ENCODE measurements around the gene MKI67.
A peak's percentile ranks its signal among the peaks of the same experiment; 100 is the strongest.
"Not testable (repeated sequence)": the region's sequence is repeated elsewhere in the genome, so short reads cannot be mapped to it uniquely, and the experiment has no call there.

Gene MKI67

GRCh38 chr10:128150045-128150493 lies 23.8 kb upstream of the MKI67 start:
- DNase-seq (ENCODE audit: low read depth): peak; percentile 62

DNA sequence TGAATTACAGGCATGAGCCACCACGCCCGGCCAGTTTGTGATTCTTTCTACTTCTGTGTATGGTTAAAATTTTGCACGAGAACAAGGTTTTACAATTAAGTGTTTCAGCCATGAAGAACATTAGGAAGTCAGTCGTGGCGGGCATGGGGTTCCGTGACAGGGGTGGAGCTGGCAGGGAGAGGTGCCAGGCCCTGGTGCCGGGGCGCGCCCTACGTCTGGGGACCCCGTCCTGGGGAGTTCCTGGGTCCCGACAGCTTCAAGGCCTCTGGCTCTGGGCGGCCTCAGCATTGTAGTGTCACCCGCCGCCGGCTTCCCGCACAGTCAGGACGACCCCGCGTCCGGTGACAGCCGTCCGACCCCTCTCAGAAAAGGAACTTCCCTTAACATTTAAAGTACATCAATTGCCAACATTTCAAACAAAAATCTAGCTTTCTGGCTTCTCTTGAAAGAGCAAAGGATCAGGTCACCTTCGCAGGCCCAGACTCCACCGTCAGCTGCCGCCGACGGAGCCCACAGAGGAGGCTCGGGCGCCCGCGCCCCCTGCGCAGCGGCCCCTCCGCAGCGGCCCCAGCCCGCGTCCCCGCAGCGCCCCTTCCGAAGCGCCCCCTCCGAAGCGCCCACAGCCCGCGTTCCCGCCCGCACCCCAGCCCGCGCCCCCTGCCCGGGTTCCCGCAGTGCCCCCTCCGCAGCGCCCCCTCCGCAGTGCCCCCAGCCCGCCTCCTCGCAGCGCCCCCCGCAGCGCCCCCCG lies 23.2 kb upstream of the MKI67 start:
- no peak for DNase-seq (ENCODE audit: low read depth)

DNA sequence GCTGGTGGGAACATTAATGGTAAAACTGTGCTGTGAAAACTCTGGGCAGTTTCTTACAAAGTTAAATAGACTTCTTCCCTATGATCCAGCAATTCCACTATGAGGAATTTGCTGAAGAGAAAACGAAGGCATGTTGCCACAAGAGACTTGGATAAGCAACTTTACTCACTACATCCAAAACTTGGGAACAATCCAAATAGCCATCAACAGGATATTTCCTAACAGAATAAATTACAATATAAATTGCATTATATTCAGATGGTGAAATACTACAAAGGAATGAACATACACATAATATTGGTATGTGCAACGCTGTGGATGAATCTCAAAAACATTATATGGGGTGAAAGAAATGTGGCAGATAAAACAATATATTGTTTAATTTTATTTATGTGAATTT lies 21.4 kb upstream of the MKI67 start:
- DNase-seq (ENCODE audit: low read depth): no peak

GRCh38 chr10:128147064-128147463 lies 20.8 kb upstream of the MKI67 start:
- no peak for DNase-seq (ENCODE audit: low read depth)

- no peak for DNase-seq (ENCODE audit: low read depth)
Measured at GRCh38 chr10:128144547-128144946, 18.3 kb upstream of the MKI67 start.

- DNase-seq (ENCODE audit: low read depth): no peak
Measured at GRCh38 chr10:128143531-128143930, 17.3 kb upstream of the MKI67 start.

- no peak for DNase-seq (ENCODE audit: low read depth)
Measured at GRCh38 chr10:128140425-128140824, 14.2 kb upstream of the MKI67 start.

DNA sequence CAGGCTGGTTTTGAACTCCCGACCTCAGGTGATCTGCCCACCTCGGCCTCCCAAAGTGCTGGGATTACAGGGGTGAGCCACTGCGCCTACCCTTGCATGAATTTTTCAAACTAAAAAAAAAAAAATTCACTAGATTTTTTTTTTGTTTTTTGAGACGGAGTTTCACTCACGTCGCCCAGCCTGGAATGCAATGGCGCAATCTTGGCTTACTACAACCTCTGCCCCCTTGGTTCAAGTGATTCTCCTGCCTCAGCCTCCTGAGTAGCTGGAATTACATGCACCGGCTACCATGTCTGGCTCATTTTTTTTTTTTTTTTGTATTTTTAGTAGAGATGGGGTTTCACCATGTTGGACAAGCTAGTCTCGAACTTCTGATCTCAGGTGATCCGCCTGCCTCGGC lies 12.2 kb upstream of the MKI67 start:
- DNase-seq (ENCODE audit: low read depth): not testable (repeated sequence)

GRCh38 chr10:128137877-128138276 lies 11.7 kb upstream of the MKI67 start:
- no peak for DNase-seq (ENCODE audit: low read depth)

DNA sequence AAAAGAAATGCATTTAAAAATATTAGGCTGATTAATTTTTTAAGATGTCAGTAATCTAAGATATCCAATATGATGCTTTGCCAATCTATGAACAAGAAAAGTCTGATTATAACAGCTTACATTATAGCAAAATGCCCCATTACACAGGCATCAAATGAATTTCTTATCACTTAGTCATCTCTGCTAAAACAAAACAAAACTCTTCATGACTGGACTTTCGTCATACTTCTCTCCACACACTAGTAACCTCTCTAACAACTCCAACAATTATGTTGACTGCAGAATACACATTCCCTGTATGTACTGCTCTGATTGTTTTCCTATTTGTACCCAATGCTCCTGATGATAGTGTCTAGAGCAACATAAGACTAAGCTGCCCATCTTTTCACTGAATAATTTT lies 3.8 kb upstream of the MKI67 start:
- DNase-seq (ENCODE audit: low read depth): no peak

GRCh38 chr10:128128582-128128981 lies 2.4 kb upstream of the MKI67 start:
- no peak for DNase-seq (ENCODE audit: low read depth)

- DNase-seq (ENCODE audit: low read depth): no peak
Measured at GRCh38 chr10:128125416-128125943, 743 bp downstream of the MKI67 start.

- DNase-seq (ENCODE audit: low read depth): no peak
Measured at GRCh38 chr10:128124813-128125403, 1.3 kb downstream of the MKI67 start.

GRCh38 chr10:128123846-128124245 lies 2.4 kb downstream of the MKI67 start:
- DNase-seq (ENCODE audit: low read depth): no peak

GRCh38 chr10:128122931-128123330 lies 3.3 kb downstream of the MKI67 start:
- no peak for DNase-seq (ENCODE audit: low read depth)

DNA sequence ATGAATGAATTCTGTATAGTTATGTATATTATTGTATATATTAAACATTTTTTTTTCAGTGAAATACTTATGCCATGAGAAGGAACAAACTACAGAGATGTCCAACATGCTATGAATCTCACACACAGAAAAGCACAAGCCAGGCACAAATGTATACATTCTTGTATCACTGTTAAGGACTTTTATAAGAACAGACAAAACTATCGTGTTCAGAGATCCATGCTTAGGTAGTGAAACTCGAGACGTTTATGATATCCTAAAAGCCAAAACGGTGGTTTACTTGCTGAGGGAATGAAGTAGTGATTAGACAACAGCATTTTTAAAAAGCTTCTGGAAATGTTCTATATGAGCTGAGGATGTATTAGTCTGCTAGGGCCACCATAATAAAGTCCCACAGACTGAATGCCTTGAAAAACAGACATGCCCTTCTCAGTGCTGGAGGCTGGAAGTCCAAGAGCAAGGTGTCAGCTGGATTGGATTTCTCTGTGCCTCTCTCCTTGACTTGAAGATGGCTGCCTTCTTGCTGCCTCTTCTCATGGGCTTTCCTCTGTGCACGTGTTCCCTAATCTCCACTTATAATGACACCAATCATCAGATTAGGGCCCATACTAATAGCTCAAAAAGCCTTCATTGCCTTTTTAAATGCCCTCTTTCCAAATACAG lies 4.3 kb downstream of the MKI67 start:
- no peak for DNase-seq (ENCODE audit: low read depth)

GRCh38 chr10:128116851-128117615 lies 9.2 kb downstream of the MKI67 start:
- no peak for DNase-seq (ENCODE audit: low read depth)

GRCh38 chr10:128116187-128116586 lies 10.0 kb downstream of the MKI67 start:
- no peak for DNase-seq (ENCODE audit: low read depth)

GRCh38 chr10:128115356-128115755 lies 10.9 kb downstream of the MKI67 start:
- DNase-seq (ENCODE audit: low read depth): no peak

GRCh38 chr10:128114901-128115300 lies 11.3 kb downstream of the MKI67 start:
- no peak for DNase-seq (ENCODE audit: low read depth)

- DNase-seq (ENCODE audit: low read depth): no peak
Measured at GRCh38 chr10:128113026-128113425, 13.2 kb downstream of the MKI67 start.

- no peak for DNase-seq (ENCODE audit: low read depth)
Measured at GRCh38 chr10:128111696-128112095, 14.5 kb downstream of the MKI67 start.
